HG02981 (cell line): ENCODE data around the gene PRKCA.

Source experiments
- ATAC-seq: cut with Tn5 transposase; IDR thresholded peaks from one replicate; pipeline ENCODE4 v1.9.1; 2021; ENCODE audit warnings: mild to moderate bottlenecking, moderate library complexity; ENCODE audit not compliant: unreplicated experiment

PRKCA gene

GRCh38 chr17:66782851-66783250 is 480.4 kb downstream of the PRKCA start:
- no peak for ATAC-seq

DNA sequence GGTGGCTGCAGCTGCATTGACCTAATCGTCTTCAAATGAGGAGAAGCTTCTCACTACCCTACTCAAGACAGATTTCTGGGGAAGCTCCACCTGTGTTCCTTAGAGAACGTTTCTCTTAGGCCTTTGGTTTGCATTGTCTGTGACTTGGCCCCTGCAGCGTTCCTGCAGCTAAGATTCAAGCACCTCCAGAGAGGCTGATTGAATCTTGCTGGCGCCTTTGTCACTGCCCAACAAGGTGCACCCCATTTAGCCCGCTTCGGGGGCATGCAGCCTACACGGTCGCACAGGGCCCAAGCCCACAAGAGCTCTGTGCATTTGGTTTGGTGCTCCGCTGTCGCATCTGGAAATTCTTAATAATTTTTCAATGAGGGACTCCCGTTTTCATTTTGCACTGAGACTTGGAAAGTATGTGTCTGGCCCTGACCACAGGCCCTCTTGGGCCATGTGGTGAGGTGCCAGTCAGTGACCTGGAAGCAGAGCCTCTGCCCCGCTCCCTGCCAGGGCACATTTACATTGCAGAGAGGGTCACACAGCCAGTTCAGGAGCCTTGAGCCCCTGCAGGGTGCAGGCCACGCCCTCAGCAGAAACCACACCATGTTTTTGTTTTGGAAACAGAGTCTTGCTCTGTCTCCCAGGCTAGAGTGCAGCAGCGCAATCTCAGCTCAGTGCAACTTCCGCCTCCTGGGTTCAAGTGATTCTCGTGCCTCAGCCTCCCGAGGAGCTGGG is 481.4 kb downstream of the PRKCA start:
- no peak for ATAC-seq

DNA sequence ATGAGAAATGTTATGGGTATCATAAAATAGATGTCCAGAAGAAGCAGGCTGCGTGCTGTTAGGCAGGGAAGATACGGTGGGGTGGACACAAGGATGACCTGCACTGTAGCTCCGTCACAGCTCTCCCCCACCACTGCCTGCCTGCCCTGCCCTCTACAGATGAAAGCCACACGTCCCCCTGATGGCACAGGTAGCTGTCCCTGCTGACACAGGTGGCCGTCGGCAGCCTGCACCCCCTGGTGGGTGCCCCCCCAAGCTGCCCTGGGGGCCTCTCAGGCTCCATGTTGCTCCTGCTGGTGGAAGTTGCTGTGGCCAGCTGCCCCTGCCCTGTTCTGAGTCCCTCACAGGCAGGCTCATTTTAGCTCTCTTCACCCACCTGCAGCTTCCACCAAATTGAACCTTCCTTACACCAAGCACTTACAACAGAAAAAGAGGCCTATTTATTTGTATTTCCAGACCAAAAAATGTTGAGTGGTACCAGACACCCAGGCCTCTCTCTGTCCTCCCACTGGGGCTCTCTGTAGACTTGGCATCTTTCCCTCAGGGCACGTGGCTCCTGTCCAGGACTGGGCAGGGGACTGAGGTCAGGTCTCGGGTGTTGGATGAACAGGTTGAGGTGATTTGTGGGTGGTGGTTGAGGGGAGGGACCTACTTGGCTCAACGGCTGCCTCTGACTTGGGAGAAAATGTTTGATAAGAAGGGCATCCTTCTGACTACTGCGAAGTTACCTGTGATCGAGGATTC is 482.4 kb downstream of the PRKCA start:
- no peak for ATAC-seq

GRCh38 chr17:66786107-66786506 is 483.7 kb downstream of the PRKCA start:
- ATAC-seq = no peak

DNA sequence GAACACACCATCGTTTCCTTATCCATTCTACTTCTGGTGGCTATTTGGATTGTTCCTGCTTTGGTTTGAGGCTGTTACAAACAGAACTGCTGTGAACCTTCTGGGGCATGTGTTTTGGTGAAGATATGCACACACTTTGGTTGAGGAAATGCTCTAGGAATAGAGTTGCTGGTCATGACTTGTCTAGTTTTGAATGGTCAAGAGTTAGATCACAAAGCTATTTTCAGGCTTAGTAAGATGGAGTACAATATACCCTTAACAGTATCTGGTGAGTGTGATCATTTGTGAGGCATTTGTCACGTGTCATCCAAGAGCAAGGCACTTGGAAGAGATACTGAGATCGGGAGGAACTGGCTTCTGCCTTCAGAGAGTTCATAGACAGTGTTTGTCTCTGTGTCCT is 485.5 kb downstream of the PRKCA start:
- ATAC-seq = no peak

- ATAC-seq = no peak
These were observed 486.7 kb downstream of the PRKCA start for GRCh38 chr17:66789093-66789492.

- ATAC-seq = no peak
These were observed 487.6 kb downstream of the PRKCA start for GRCh38 chr17:66789961-66790437.

DNA sequence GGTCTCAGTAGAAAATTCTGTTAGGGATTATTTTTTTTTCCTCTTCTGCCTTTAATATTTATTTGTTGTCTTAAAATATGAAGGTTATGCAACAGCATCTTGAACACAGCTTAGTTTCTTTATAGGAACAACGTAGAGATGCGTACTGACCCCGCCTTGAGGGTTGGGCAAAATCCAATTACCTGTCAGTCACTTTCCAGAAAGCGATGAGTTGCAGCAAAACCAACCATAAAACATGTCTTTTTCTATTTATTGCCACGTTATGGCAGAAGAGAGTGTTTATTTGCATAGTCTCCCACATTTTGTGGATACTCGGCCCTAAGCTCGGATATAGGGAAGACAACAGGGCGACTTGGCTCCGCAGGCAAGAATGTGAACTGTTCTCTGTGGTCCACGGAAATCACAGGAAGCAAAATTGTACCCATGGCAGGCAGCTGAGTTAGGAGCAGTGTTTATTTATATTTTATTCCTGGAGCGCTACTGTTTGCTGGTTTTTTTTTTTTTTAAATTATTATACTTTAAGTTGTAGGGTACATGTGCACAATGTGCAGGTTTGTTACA is 488.2 kb downstream of the PRKCA start:
- ATAC-seq = no peak

DNA sequence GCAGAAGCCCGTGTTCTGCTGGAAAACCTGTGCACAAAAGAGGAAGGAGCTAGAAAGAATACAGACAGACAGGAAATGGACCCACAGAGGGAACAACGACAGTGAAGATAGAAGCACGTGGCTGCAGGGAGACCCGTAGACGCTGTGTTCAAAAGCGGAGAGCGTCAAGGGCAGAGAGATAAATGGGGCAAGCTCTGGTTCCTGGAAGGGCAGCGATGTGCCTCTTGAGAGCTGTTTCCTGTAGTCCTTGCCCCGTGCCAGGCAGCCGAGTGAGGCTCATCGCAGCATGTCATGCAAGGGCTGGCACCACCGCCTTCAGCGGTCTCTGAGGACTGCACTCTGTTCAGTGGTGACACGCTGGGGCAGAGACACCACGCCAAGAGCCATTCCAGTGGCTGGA is 488.9 kb downstream of the PRKCA start:
- ATAC-seq = no peak

DNA sequence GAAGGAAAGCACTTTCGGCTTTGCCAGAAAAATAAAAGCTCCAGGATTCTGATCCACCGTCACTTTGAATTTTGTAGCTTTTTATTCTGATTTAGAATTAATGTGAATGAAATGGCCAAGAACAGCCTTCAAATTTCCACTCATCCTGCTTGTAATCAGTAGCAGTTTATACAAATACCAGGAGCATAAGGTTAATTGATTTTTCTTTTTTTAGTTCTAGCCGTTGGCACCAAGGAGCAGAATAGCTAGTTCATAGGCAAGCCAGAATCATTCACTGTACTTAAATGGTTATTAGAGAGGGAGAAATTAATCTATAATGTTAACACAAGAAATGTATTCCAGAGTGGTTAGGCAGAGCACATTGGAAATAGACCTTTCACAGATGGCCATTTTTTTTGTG is 491.4 kb downstream of the PRKCA start:
- no peak for ATAC-seq

DNA sequence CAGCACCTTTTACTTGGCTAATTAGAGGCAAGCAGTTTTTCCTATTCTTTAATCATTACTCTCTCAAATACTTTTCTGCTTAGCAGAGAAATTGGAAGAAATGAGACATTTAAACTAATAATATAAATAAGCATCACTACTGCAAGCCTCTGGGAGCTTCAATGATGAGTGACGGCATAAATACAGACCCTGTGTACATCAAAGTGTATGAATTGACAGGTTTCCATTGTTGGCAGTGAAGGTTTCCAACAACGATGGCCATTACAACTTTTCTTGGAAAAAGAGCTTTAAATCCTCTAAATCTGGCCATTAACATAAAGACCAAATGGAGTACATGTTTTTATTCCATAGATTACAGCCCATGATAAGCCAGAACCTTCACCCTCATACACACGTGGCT is 493.1 kb downstream of the PRKCA start:
- no peak for ATAC-seq

DNA sequence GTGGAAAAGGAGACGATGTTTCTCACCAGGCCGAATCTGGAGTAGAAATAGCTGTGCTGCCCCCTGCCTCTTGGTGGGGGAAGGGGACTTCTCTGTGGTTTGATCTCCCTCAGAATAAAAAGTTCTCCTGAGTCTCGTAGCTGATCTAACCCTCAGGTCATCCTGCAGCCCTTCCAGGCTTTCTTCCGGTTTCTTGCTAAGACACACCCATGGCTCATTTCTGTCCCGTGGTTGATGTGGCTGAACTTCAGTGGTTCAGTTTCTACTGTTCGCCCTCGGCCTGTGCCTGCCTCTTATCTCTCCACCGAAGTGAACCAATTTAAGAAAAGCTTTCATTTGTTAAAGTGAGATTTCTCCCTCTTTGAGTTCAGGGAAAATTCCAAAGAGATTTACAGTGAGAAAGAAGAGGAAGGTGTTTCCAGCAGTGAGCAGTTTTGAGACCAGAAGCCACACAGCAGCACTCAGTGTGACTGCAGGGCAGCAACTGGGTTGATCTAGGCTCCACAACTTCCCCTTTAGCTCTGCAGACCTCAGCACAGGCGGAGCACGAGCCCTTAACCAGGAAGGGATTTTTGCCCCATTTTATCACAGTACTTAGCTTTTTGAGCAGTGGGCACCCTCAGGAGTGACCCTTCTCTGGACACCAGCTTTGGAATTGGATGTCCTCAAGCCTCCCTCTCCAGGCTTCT is 497.6 kb downstream of the PRKCA start:
- ATAC-seq = no peak

DNA sequence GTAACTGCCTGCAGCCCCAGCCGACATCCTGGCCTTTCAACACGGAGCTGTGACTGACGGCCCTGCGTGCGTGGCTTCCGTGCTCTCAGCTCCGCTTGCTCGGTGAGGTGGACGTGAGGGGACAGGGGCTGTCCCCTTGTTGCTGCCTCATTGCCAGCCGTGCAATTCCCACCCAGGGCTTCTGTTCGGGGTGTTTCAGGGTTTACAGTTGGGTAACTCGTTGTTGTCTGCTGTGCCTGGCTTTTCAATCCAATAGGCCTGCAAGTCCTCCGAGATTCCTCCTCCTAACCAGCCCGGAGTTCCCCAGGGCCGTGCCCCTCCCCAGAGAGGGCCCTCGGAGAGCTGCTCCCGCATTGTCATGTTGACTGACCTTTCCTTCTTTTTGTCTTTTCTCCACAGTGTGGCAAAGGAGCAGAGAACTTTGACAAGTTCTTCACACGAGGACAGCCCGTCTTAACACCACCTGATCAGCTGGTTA is 501.1 kb downstream of the PRKCA start:
- ATAC-seq = no peak

DNA sequence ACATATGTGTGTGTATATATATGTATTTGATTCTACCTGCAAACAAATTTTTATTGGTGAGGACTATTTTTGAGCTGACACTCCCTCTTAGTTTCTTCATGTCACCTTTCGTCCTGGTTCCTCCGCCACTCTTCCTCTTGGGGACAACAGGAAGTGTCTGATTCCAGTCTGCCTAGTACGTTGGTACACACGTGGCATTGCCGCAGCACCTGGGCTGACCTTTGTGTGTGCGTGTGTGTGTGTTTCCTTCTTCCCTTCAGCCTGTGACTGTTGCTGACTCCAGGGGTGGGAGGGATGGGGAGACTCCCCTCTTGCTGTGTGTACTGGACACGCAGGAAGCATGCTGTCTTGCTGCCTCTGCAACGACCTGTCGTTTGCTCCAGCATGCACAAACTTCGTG is 503.2 kb downstream of the PRKCA start:
- no peak for ATAC-seq

DNA sequence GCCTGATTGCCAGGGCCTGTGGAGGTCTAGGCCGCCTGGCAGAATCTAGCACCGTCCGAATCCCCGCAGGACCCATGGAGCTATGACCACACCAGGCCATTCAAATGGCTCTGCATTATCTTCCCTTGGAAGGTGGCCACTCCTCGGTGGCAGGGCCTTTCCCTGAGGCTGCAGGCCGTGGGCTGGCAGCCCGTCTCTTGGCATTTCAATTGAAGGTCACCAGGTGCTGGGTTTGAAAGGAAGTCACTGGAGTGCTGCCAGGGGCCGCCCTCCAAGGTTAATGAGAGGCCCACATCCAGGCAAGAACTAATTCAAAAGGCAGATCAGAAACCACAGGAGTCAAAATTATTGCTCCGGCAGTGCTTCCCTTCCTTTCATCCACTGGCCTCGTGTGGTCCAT is 504.8 kb downstream of the PRKCA start:
- ATAC-seq = no peak

DNA sequence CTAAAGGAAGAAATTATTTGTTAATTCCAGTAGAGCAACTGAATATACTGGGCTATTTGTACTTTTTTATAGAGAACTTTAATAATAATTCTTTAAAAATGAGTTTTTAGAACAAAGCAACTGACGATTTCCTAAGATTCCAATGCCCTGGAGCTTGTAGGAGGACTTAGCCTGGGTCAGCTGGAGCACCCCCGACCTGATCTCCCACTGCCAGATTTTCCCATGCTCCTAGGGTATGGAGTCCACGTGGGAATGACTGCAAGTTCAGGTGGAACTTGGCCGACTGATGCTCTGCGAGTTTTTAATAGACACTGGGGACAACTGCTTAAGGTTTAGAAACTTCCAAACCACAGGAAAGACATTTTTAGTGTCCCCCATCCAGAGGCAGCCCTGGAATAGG is 507.0 kb downstream of the PRKCA start:
- ATAC-seq = no peak

DNA sequence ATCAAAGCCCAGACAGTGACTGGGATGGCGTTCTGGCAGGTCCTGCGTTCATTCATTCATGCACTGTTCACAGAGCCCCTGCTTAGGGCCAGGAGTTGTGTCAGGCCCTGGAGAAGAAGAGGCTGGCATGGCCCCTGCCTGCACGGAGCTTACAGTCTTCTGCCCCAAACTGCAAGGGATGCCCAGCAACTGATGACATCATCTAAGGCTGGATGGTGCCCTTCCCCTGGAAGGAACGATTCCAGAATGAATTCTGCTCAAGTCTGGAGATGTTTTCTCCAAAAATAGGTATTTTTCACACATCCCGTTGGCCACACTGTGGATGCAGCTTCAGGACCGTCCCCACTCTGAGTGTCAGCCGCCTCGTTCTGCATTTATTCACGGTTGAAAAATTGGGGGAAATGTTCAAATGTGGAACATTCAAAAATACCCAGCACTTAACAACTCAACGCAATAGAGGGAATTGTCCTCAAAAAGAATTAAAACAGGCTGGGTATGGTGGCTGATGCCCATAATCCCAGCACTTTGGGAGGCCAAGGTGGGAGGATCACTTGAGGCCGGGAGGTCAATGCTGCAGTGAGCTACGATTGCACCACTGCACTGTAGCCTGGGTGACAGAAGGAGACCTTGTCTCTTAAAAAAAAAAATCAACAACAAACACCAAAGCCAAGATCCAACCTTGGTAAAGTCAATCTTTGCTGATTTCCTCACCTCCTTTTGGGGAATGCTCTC is 508.7 kb downstream of the PRKCA start:
- no peak for ATAC-seq

GRCh38 chr17:66811683-66812054 is 509.3 kb downstream of the PRKCA start:
- ATAC-seq = no peak

DNA sequence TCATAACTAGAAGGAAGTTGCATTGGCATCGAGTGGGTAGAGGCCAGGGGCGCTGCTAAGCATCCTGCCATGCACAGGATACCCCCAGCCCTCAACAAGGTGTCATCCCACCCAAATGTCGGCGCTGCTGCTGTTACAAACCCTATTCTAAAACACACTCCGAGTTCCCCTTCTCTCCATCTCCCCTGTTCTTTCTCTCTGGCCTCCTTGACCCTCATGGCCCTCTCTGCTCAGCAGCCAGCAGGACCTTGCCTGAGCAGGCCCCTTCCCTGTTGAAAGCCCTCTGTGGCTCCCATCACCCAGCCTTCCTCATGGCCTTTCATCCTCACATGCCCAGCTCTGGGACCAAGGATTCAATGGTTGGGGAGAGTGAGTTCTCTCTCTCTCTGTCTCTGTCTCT is 510.2 kb downstream of the PRKCA start:
- no peak for ATAC-seq

- ATAC-seq = no peak
These were observed 510.9 kb downstream of the PRKCA start for GRCh38 chr17:66813296-66813695.

GRCh38 chr17:66814026-66814425 is 511.6 kb downstream of the PRKCA start:
- no peak for ATAC-seq
